C4-2B (cell line): ENCODE data around the gene BRAF.

Source experiments
- ZFX ChIP-seq: fragments of 450-650 bp; IDR thresholded peaks from 2 replicates; pipeline ENCODE4 v1.6.1; 2017
- TF ChIP-seq, protein P1 (sequence below): fragments of 450-650 bp; conservative IDR thresholded peaks from 2 replicates; pipeline ENCODE4 v1.5.1; 2017; ENCODE audit warnings: mild to moderate bottlenecking

DNA sequence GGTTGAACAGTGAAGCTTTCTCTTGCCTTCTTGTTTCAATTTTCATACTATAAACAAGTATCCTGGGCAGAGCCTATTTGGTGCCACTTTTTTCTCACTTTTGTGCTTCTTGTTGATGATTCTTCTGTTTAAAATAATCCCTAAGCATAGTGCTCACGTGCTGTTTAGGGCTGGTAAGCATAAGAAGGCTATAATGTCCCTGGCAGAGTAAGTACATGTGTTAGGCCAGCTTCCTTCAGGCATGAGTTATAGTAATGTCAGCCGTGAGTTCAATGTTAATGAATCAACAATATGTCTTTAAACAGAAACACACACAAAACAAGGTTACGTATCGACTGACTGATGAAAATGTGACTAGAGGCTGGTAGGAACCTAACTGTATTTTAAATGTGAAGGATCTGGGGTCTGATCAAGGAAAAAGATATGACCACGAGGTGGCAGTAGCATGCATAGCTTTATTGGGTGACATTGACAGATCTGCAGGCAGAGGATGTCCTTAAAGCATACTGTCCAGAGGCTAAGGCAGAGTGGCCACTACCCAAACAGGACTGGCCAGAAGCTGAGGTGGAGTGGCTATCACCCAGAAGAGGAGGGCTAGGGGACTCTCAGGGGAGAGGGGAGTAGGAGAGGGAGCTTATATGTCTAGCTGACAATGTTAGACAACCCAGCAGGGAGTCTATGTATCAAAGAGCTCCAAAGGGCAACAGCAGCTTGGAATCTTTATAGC lies 113.7 kb downstream of the BRAF start:
- TF ChIP-seq, protein P1, sequence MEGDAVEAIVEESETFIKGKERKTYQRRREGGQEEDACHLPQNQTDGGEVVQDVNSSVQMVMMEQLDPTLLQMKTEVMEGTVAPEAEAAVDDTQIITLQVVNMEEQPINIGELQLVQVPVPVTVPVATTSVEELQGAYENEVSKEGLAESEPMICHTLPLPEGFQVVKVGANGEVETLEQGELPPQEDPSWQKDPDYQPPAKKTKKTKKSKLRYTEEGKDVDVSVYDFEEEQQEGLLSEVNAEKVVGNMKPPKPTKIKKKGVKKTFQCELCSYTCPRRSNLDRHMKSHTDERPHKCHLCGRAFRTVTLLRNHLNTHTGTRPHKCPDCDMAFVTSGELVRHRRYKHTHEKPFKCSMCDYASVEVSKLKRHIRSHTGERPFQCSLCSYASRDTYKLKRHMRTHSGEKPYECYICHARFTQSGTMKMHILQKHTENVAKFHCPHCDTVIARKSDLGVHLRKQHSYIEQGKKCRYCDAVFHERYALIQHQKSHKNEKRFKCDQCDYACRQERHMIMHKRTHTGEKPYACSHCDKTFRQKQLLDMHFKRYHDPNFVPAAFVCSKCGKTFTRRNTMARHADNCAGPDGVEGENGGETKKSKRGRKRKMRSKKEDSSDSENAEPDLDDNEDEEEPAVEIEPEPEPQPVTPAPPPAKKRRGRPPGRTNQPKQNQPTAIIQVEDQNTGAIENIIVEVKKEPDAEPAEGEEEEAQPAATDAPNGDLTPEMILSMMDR: peak; percentile 93
- no peak for TF ChIP-seq ZFX
